SK-N-SH (cell line): ENCODE results near the gene CCSER1.

Experiments used
- EZH2phosphoT487 ChIP-seq: fragments of 200-600 bp; sonication (generic); IDR thresholded peaks from 2 replicates; pipeline ENCODE4 v1.6.1; 2017; ENCODE audit warnings: low read depth, mixed run types, mild to moderate bottlenecking, antibody characterized with exemption, moderate library complexity, borderline replicate concordance
- FOXM1 ChIP-seq: IDR thresholded peaks from 2 replicates; pipeline ENCODE4 v1.4.0; 2012; ENCODE audit warnings: low read depth, mild to moderate bottlenecking
- JUND ChIP-seq: IDR thresholded peaks from 2 replicates; pipeline ENCODE4 v1.4.0; 2012
- MEF2A ChIP-seq: IDR thresholded peaks from 2 replicates; pipeline ENCODE4 v1.4.0; 2012; ENCODE audit warnings: low read depth, borderline replicate concordance
- POLR2AphosphoS5 ChIP-seq: IDR thresholded peaks from 2 replicates; pipeline ENCODE4 v1.6.1; 2012; ENCODE audit warnings: low read depth, low read length
- RAD21 ChIP-seq: IDR thresholded peaks from 2 replicates; pipeline ENCODE4 v1.6.1; 2012; ENCODE audit warnings: mild to moderate bottlenecking, low read length
- RCOR1 ChIP-seq: fragments of 150-350 bp; IDR thresholded peaks from 2 replicates; pipeline ENCODE4 v1.6.1; 2017; ENCODE audit warnings: antibody characterized with exemption, low read length
- RFX5 ChIP-seq: IDR thresholded peaks from 2 replicates; pipeline ENCODE4 v1.6.1; 2012; ENCODE audit warnings: mild to moderate bottlenecking, improper control_type of control experiment, low read length
- SIN3A ChIP-seq: IDR thresholded peaks from 2 replicates; pipeline ENCODE4 v1.6.1; 2012; ENCODE audit warnings: low read depth, mild to moderate bottlenecking, low read length, moderate library complexity, borderline replicate concordance
- SMC3 ChIP-seq: IDR thresholded peaks from 2 replicates; pipeline ENCODE4 v1.6.1; 2012; ENCODE audit warnings: low read depth, low read length, improper control_type of control experiment
- TAF1 ChIP-seq: IDR thresholded peaks from 2 replicates; pipeline ENCODE4 v1.6.1; 2012; ENCODE audit warnings: low read depth, mild to moderate bottlenecking, low read length, moderate library complexity, borderline replicate concordance
- YY1 ChIP-seq: IDR thresholded peaks from 2 replicates; pipeline ENCODE4 v1.4.0; 2012; ENCODE audit warnings: low read depth, mild to moderate bottlenecking
- TF ChIP-seq, protein P1 (sequence below): fragments of 200-600 bp; sonication (generic); IDR thresholded peaks from 2 replicates; pipeline ENCODE4 v1.6.1; 2017; ENCODE audit warnings: antibody characterized with exemption, mild to moderate bottlenecking, moderate library complexity
- TF ChIP-seq, protein P2 (sequence below): IDR thresholded peaks from 2 replicates; pipeline ENCODE4 v1.6.1; 2012; ENCODE audit warnings: mild to moderate bottlenecking, low read depth, low read length, moderate library complexity

DNA sequence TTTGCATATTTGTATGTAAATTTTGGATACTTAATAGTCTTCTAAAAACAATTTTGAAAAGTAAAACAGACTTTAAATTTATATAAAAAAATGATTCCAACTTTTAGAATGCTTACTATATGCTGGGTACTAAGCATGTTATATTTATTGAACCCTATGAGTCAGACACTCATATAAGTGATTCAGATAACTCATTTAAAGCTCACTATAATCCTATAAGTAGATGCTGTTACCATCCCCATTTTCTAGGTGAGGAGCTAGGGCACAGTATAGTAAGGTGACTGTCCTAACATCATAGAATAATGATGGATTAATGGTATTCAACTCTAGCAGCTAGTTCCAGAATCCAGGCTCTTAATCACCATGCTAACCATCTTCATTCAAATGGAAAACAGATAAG lies 1299.5 kb downstream of the CCSER1 start:
- TF ChIP-seq, protein P1, sequence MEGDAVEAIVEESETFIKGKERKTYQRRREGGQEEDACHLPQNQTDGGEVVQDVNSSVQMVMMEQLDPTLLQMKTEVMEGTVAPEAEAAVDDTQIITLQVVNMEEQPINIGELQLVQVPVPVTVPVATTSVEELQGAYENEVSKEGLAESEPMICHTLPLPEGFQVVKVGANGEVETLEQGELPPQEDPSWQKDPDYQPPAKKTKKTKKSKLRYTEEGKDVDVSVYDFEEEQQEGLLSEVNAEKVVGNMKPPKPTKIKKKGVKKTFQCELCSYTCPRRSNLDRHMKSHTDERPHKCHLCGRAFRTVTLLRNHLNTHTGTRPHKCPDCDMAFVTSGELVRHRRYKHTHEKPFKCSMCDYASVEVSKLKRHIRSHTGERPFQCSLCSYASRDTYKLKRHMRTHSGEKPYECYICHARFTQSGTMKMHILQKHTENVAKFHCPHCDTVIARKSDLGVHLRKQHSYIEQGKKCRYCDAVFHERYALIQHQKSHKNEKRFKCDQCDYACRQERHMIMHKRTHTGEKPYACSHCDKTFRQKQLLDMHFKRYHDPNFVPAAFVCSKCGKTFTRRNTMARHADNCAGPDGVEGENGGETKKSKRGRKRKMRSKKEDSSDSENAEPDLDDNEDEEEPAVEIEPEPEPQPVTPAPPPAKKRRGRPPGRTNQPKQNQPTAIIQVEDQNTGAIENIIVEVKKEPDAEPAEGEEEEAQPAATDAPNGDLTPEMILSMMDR: no peak
- TF ChIP-seq POLR2AphosphoS5: no peak
- TF ChIP-seq MEF2A: no peak
- TF ChIP-seq YY1: no peak
- no peak for TF ChIP-seq SMC3
- no peak for TF ChIP-seq SIN3A
- TF ChIP-seq TAF1: no peak
- no peak for TF ChIP-seq RAD21
- TF ChIP-seq RCOR1: no peak
- TF ChIP-seq, protein P2, sequence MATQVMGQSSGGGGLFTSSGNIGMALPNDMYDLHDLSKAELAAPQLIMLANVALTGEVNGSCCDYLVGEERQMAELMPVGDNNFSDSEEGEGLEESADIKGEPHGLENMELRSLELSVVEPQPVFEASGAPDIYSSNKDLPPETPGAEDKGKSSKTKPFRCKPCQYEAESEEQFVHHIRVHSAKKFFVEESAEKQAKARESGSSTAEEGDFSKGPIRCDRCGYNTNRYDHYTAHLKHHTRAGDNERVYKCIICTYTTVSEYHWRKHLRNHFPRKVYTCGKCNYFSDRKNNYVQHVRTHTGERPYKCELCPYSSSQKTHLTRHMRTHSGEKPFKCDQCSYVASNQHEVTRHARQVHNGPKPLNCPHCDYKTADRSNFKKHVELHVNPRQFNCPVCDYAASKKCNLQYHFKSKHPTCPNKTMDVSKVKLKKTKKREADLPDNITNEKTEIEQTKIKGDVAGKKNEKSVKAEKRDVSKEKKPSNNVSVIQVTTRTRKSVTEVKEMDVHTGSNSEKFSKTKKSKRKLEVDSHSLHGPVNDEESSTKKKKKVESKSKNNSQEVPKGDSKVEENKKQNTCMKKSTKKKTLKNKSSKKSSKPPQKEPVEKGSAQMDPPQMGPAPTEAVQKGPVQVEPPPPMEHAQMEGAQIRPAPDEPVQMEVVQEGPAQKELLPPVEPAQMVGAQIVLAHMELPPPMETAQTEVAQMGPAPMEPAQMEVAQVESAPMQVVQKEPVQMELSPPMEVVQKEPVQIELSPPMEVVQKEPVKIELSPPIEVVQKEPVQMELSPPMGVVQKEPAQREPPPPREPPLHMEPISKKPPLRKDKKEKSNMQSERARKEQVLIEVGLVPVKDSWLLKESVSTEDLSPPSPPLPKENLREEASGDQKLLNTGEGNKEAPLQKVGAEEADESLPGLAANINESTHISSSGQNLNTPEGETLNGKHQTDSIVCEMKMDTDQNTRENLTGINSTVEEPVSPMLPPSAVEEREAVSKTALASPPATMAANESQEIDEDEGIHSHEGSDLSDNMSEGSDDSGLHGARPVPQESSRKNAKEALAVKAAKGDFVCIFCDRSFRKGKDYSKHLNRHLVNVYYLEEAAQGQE: no peak
- TF ChIP-seq EZH2phosphoT487: no peak
- no peak for TF ChIP-seq RFX5
- TF ChIP-seq FOXM1: no peak
- TF ChIP-seq JUND: no peak
